ENCODE results near the gene CLCN2. TPM values are rescaled to one million over a fixed set of nuclear protein-coding genes. Genes with fewer than 3 reads are reported as not detected.
A peak's percentile ranks its signal among the peaks of the same experiment; 100 is the strongest.

CLCN2 gene
- total and polyA plus RNA-seq, 2 of the 8 experiments (the other 6 are each of a cell fraction or from before 2014, with no cell fraction given): 13.7 to 16.1 TPM

- Histone ChIP-seq H3K4me2 (ENCODE audit: insufficient read depth in 1 of 2, low read depth in 2 of 2, low read length in 2 of 2) (no peak overlapping the region), H2AK5ac (ENCODE audit: low read depth, low read length) (no peak overlapping the region; the same call in 1 of the 2 replicates), H2BK5ac (ENCODE audit: low read depth, low read length) (no peak overlapping the region), H3K56ac (replicated peaks; ENCODE audit: insufficient read length, low read depth, low read length) (no peak overlapping the region), H3K79me1 (ENCODE audit: low read depth, low read length) (no peaks in the 10 kb centered on the region), H3K9ac (replicated peaks in 1 of 4; ENCODE audit: extremely low read depth in 1 of 4, low read depth in 3 of 4, low read length in 3 of 4) (no peak overlapping the region), H3K23ac (ENCODE audit: insufficient read length) (no peak overlapping the region), H4K20me1 (replicated peaks in 1 of 2; ENCODE audit: control insufficient read depth in 1 of 2, insufficient read depth in 2 of 2, low read length in 2 of 2) (peaks cover under 1 to 3% of the 10 kb centered on the region in 2 experiments), H4K5ac (ENCODE audit: insufficient read length, low read depth, low read length) (no peak overlapping the region), H3K18ac (ENCODE audit: extremely low read depth, low read length) (0 out of 2 replicates have a peak overlapping the region, but pooled peaks have one; percentile 41), H4K8ac (ENCODE audit: extremely low read depth, insufficient read depth, low read length) (peak overlapping the region; percentile 42; the same call in 1 of the 2 replicates), H3K9me3 (ENCODE audit: insufficient read depth in 2 of 2, low read depth in 1 of 2, low read length in 1 of 2) (no peaks in the 10 kb centered on the region), H2BK20ac (ENCODE audit: low read length) (no peak overlapping the region), H2BK15ac (ENCODE audit: low read length) (no peak overlapping the region), H3K4ac (replicated peaks; ENCODE audit: insufficient read length, low read depth, low read length) (no peak overlapping the region), H2BK12ac (ENCODE audit: low read depth, low read length) (0 out of 2 replicates have a peak overlapping the region, but pooled peaks have one; percentile 80), H3K79me2 (ENCODE audit: control insufficient read depth in 1 of 2, insufficient read depth in 2 of 2, low read length in 2 of 2) (no peaks in the 10 kb centered on the region), H3K36me3 (ENCODE audit: control insufficient read depth in 2 of 4, insufficient read depth in 4 of 4, low read length in 3 of 4) (no peaks in the 10 kb centered on the region), H3K4me3 (ENCODE audit: extremely low read depth in 1 of 4, insufficient read depth in 2 of 4, low read depth in 3 of 4, low read length in 4 of 4) (no peak overlapping the region), H3K4me1 (replicated peaks in 1 of 4; ENCODE audit: control insufficient read depth in 3 of 4, insufficient read depth in 4 of 4, low read length in 3 of 4) (peaks cover 4 to 34% (median 24%) of the 10 kb centered on the region in 4 experiments), H3K14ac (ENCODE audit: insufficient read length) (no peak overlapping the region), H2AFZ (ENCODE audit: low read length) (no peak overlapping the region), H3K27ac (ENCODE audit: low read depth, low read length) (no peak overlapping the region), H2BK120ac (replicated peaks; ENCODE audit: low read depth, low read length) (no peak overlapping the region), H4K91ac (replicated peaks; ENCODE audit: insufficient read length, low read length) (no peak overlapping the region), H3K23me2 (ENCODE audit: low read depth, low read length) (peaks cover 8% of the 10 kb centered on the region; the same call in 1 of the 2 replicates), H3K27me3 (replicated peaks in 1 of 4; ENCODE audit: control insufficient read depth in 3 of 4, extremely low read depth in 1 of 4, insufficient read depth in 3 of 4, low read length in 3 of 4) (peaks cover 12 to 25% (median 23%) of the 10 kb centered on the region in 4 experiments)
- peak; percentile 84 for TF ChIP-seq TEAD4 (IDR thresholded peaks at IDR 0.05; ENCODE audit: low read depth, low read length)
- TF ChIP-seq BACH1 (IDR thresholded peaks at IDR 0.05; ENCODE audit: low read length): no peak
- no peak for DNase-seq (ENCODE audit: low read depth in 1 of 2, low spot score in 2 of 2)
- POLR2A ChIA-PET (ENCODE audit: partially characterized antibody): interaction anchor here (1.1 to 1.6 kb wide), 3 partner anchors 14 to 166 kb away, joined by 3 to 4 read pairs (median 3); partner anchors contain the start of genes CLCN2 and POLR2H
- no peak for FAIRE-seq
- WGBS, 2 experiments (ENCODE audit: extremely low coverage in 1 of 2, insufficient coverage in 1 of 2, insufficient read length in 1 of 2, insufficient replicate concordance in 2 of 2, low coverage in 1 of 2, low lambda C conversion rate in 2 of 2, missing lambda C conversion rate in 1 of 2): 76% methylated on average over 12 of the region's 12 CpGs; no CpG with 5 or more reads in 1 of the 2 experiments
- CTCF ChIA-PET (ENCODE audit: partially characterized antibody): interaction anchor here (0.7 to 11.5 kb wide), 12 partner anchors 8 to 163 kb away, joined by 3 to 223 read pairs (median 6); partner anchors contain the start of gene CHRD
Measured at GRCh38 chr3:184375747-184376461, 14.5 kb upstream of the CLCN2 start.
